ENCODE measurements around the gene XIRP1. TPM values are rescaled to one million over a fixed set of nuclear protein-coding genes. Genes with fewer than 3 reads are reported as not detected.

Gene XIRP1
- total and polyA plus RNA-seq, 2 experiments from 2014 or later = not detected

DNA sequence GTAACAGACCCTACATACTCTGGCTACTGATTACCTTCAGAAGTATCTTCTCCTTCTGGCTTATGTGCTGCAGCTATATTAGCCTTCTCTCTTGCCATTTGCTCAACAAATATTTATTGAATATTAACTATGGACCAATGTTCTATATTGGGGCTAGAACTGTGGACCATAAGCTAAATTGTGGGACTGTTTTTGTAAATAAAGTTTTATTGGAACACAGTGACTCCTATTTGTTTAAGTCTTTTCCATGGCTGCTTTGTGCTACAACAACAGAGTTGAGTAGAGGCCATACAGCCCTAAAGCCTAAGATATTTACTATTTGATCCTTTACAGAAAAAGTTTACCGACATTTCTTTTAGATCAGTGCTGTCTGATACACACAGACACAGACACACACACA lies 20.3 kb upstream of the XIRP1 start:
- TF ChIP-seq ZNF331 (CRISPR knock-in tag; IDR thresholded peaks at IDR 0.05; ENCODE audit: low read depth) (no peak), NANOG (IDR thresholded peaks at IDR 0.05; ENCODE audit: borderline replicate concordance) (no peak)
- H3K27ac Mint-ChIP-seq = no peak overlapping the region
- no peak for ATAC-seq

DNA sequence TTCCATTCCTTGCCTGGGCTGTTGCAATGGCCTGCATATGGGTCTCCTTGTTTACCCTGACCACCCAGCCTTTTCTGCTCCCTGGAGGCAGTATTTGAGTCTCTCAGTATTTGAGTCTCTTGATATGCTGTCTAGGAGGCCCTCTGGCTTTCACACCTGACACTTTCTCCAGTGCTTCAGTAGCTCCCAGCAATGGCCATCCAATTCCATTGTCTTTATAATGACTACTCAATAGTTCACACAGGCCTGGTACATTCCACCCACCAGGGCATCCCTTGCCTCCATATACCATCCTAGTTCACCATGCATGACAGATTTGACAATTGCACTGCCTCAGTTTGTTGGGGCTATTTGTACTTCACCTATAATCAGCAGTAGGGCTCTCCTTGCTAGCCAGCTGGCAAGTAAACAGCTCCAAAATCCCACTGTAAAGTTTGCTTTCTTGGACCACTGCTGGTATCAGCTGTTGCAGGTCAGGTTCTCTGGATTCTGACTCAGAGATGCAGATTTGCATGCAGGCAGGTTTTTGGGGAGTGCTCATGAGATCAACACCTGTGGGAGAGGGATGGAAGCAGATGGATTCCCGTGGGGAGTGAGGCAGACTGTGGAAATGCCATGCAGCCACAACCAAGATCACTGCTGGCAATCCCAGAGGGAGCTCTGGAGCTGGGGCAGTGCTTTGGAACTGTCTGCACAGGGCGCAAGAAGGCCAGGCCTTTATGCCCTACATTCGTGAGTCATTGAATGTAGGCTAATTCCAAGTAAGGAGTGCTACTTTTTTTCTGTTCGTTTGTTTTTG lies 19.1 kb upstream of the XIRP1 start:
- no peaks in the 10 kb centered on the region for H3F3A ChIP-seq (replicated peaks; ENCODE audit: low read depth)
- no peaks in the 10 kb centered on the region for H3K36me3 ChIP-seq (ENCODE audit: insufficient read depth)
- H2AFZ ChIP-seq = no peak overlapping the region
- DNase-seq (ENCODE audit: low spot score) (peak; percentile 62), ATAC-seq (peak; percentile 77)
- peak overlapping the region; percentile 8; the same call in 1 of the 2 replicates for H3K27ac Mint-ChIP-seq
- H3K79me2 ChIP-seq (replicated peaks; ENCODE audit: insufficient read depth) = no peaks in the 10 kb centered on the region
- no peak overlapping the region for H3K4me3 ChIP-seq
- peak overlapping the region; percentile 33; the same call in 1 of the 2 replicates for H3K4me2 ChIP-seq
- peaks cover 3% of the 10 kb centered on the region for H3K27me3 Mint-ChIP-seq (ENCODE audit: insufficient read depth, low read depth, poor library complexity)
- H3K27ac ChIP-seq (ENCODE audit: low read depth) = no peak overlapping the region
- H3K36me3 Mint-ChIP-seq (ENCODE audit: low read depth) = no peaks in the 10 kb centered on the region
- H3K4me3 Mint-ChIP-seq = no peak overlapping the region
- peaks cover 3% of the 10 kb centered on the region; the same call in 2 of the 3 replicates for H3K9me3 Mint-ChIP-seq
- H3K9me2 ChIP-seq (ENCODE audit: insufficient read depth) = no peaks in the 10 kb centered on the region; the same call in 1 of the 2 replicates
- peaks cover 28% of the 10 kb centered on the region for H3K4me1 ChIP-seq (ENCODE audit: insufficient read depth)
- TF ChIP-seq POLR2AphosphoS5 (IDR thresholded peaks at IDR 0.05; ENCODE audit: low read depth) (no peak), EZH2phosphoT487 (IDR thresholded peaks at IDR 0.05; ENCODE audit: unreplicated experiment) (no peak), NANOG (IDR thresholded peaks at IDR 0.05; ENCODE audit: borderline replicate concordance) (peak; percentile 54; the same call in 1 of the 2 replicates), ZNF462 (CRISPR knock-in tag; IDR thresholded peaks at IDR 0.05) (peak; percentile 90), JUNB (IDR thresholded peaks at IDR 0.05; ENCODE audit: unreplicated experiment) (no peak)
- TF ChIP-seq, protein P1, sequence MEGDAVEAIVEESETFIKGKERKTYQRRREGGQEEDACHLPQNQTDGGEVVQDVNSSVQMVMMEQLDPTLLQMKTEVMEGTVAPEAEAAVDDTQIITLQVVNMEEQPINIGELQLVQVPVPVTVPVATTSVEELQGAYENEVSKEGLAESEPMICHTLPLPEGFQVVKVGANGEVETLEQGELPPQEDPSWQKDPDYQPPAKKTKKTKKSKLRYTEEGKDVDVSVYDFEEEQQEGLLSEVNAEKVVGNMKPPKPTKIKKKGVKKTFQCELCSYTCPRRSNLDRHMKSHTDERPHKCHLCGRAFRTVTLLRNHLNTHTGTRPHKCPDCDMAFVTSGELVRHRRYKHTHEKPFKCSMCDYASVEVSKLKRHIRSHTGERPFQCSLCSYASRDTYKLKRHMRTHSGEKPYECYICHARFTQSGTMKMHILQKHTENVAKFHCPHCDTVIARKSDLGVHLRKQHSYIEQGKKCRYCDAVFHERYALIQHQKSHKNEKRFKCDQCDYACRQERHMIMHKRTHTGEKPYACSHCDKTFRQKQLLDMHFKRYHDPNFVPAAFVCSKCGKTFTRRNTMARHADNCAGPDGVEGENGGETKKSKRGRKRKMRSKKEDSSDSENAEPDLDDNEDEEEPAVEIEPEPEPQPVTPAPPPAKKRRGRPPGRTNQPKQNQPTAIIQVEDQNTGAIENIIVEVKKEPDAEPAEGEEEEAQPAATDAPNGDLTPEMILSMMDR (conservative IDR thresholded peaks at IDR 0.05; ENCODE audit: low read depth in 2 of 2) = peak; percentile 14 to 42; a peak in 2 of 4 replicates
- no peaks in the 10 kb centered on the region for H4K20me1 ChIP-seq (replicated peaks; ENCODE audit: insufficient read depth)
- H3K4me1 Mint-ChIP-seq = peaks cover 30% of the 10 kb centered on the region
- no peaks in the 10 kb centered on the region for H3K27me3 ChIP-seq (ENCODE audit: insufficient read depth)

More for the DNA sequence above, 20.3 kb upstream of the XIRP1 start:
- H3K9me3 Mint-ChIP-seq = peaks cover 3% of the 10 kb centered on the region; the same call in 2 of the 3 replicates
- H3K4me3 ChIP-seq = no peak overlapping the region
- no peaks in the 10 kb centered on the region; the same call in 1 of the 2 replicates for H3K27me3 ChIP-seq (ENCODE audit: insufficient read depth)
- no peak overlapping the region for H3K4me2 ChIP-seq
- H3K4me1 Mint-ChIP-seq = peaks cover 29% of the 10 kb centered on the region
- no peaks in the 10 kb centered on the region for H3K36me3 Mint-ChIP-seq (ENCODE audit: low read depth)
- H2AFZ ChIP-seq = no peak overlapping the region
- no peaks in the 10 kb centered on the region; the same call in 1 of the 2 replicates for H3K9me2 ChIP-seq (ENCODE audit: insufficient read depth)
- peaks cover 2% of the 10 kb centered on the region for H3K27me3 Mint-ChIP-seq (ENCODE audit: insufficient read depth, low read depth, poor library complexity)
- H3K4me1 ChIP-seq (ENCODE audit: insufficient read depth) = peaks cover 28% of the 10 kb centered on the region
- H3K79me2 ChIP-seq (replicated peaks; ENCODE audit: insufficient read depth) = no peaks in the 10 kb centered on the region
- H3K27ac ChIP-seq (ENCODE audit: low read depth) = no peak overlapping the region
- H3K4me3 Mint-ChIP-seq = no peak overlapping the region
- no peaks in the 10 kb centered on the region for H3F3A ChIP-seq (replicated peaks; ENCODE audit: low read depth)
- no peak for DNase-seq (ENCODE audit: low spot score)
- H3K36me3 ChIP-seq (ENCODE audit: insufficient read depth) = no peaks in the 10 kb centered on the region
- H4K20me1 ChIP-seq (replicated peaks; ENCODE audit: insufficient read depth) = no peaks in the 10 kb centered on the region

All from GM23338 (cell line).